ENCODE measurements around the gene SLC22A12.

Gene SLC22A12

GRCh38 chr11:64590763-64591221 is at the start of gene SLC22A12:
Gene SLC22A12 (plus strand): TSS chr11:64591220. CDS start chr11:64591557, 337 bp downstream.
- H3K4me1 Mint-ChIP-seq (ENCODE audit: low read depth): peaks cover 7% of the 10 kb centered on the region
- no peaks in the 10 kb centered on the region for H3K36me3 Mint-ChIP-seq (ENCODE audit: low read depth)
- intact Hi-C loops (cut with micrococcal nuclease): no loop called here
- H3K27me3 Mint-ChIP-seq: peaks cover 7% of the 10 kb centered on the region
- H3K9me3 Mint-ChIP-seq: peaks cover 21% of the 10 kb centered on the region
- H3K27ac Mint-ChIP-seq: no peak within 1 kb of the TSS
- no peak within 1 kb of the TSS for H3K4me3 Mint-ChIP-seq

DNA sequence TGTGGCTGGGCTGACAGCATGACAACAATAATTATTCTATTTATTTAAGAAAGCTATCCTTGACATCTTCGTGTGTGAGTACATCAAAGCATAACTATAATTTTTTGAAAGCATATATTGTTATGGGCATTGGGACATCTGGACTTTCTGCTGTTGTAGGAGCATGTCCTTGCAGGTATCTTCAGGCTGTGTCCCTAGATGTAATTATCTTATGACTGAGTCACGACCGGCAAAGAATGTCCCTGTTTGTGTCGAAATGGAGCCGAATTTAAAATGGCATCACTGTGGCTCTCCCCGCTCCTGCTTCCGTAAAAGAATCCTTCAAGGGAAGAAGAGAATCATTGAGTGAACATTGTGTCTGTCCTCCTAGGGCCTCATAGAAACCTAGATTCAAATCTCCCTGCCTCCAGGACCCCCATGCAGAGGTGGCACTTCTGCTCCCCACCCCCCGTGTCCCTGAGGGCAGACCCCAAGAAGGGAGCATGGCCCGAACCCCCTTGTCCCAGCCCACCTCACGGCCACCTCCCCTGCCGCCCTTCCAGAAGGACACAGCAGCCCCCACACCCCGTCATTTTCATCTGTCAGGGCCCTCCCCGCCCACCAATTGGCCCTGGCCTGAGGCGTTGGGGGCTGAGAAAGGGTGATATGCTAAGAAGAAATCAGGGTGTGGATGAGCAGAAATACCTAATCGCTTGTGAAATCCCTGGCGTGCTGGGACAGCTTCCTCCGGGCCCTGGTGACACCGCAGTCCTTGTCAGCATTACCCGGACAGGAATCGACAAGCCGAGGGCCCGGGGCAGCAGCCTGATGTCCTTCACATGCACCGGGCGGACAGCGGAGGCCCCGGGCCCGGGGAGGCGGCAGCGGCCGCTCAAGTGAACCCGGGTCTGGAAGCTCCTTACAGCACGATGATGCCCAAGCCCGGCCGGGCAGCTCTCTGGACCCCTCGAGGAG is 48.6 kb upstream of the SLC22A12 start:
- peaks cover 17% of the 10 kb centered on the region for H3K4me1 Mint-ChIP-seq (ENCODE audit: low read depth)
- H3K36me3 Mint-ChIP-seq (ENCODE audit: low read depth): no peaks in the 10 kb centered on the region
- H3K27me3 Mint-ChIP-seq: peaks cover 6% of the 10 kb centered on the region
- no peak overlapping the region for H3K27ac Mint-ChIP-seq
- no peaks in the 10 kb centered on the region for H3K9me3 Mint-ChIP-seq
- intact Hi-C loops (cut with micrococcal nuclease): no loop called here
- no peak overlapping the region for H3K4me3 Mint-ChIP-seq

DNA sequence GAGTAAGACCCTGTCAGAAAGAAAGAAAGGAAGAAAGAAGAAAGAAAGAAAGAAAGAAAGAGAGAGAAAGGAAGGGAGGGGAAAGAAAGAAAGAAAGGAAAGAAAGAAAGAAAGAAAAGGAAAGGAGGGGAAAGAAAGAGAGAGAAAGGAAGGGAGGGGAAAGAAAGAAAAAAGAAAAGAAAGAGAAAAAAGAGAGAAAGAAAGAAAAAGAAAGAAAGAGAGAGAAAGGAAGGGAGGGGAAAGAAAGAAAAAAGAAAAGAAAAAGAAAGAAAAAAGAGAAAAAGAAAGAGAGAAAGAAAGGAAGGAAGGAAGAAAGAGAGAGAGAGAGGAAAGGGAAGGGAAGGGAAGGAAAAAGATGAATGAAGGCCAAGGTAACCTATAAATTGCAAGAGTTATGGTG is 47.2 kb upstream of the SLC22A12 start:
- no peaks in the 10 kb centered on the region for H3K9me3 Mint-ChIP-seq
- no peak overlapping the region for H3K27ac Mint-ChIP-seq
- no peaks in the 10 kb centered on the region for H3K36me3 Mint-ChIP-seq (ENCODE audit: low read depth)
- H3K4me1 Mint-ChIP-seq (ENCODE audit: low read depth): peaks cover 8% of the 10 kb centered on the region
- intact Hi-C loops (cut with micrococcal nuclease): no loop called here
- H3K27me3 Mint-ChIP-seq: peaks cover 6% of the 10 kb centered on the region
- H3K4me3 Mint-ChIP-seq: no peak overlapping the region

DNA sequence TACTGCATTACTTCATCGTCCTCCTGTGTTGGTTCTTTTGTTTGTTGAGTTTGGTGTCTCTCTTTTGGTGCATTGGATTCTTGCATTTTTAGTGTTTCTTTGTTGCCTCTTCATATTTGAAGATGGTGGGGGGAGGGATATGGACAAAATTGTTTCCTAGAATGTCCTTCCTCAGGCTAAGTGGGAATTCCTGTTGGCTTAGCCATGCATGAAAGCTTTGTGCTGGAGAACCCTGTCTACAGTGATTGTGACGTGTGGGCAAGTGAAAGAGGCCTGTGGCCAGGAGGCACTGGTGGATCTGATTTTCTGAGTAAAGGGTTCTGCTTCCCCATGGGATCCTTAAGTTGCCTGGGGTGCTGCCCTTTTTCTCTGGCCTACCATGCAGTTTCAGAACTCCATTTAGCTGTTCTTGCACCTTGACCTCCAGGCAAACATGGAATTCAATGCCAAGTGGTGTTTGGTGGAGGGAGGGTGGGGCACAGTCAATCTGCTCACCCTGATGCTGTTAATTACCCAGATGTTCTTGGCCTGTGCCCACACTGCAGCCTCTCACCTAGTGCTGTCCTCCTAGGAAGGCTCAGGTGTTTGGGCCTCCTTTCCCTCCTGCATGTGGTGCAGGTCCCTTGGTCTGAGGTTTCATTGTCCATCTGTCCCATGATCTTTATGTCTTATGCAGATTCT is 46.3 kb upstream of the SLC22A12 start:
- intact Hi-C loops (cut with micrococcal nuclease): no loop called here
- Mint-ChIP-seq H3K36me3 (ENCODE audit: low read depth) (no peaks in the 10 kb centered on the region), H3K27ac (no peak overlapping the region), H3K9me3 (no peaks in the 10 kb centered on the region), H3K4me3 (no peak overlapping the region), H3K4me1 (ENCODE audit: low read depth) (peaks cover 8% of the 10 kb centered on the region), H3K27me3 (peaks cover 1% of the 10 kb centered on the region)

DNA sequence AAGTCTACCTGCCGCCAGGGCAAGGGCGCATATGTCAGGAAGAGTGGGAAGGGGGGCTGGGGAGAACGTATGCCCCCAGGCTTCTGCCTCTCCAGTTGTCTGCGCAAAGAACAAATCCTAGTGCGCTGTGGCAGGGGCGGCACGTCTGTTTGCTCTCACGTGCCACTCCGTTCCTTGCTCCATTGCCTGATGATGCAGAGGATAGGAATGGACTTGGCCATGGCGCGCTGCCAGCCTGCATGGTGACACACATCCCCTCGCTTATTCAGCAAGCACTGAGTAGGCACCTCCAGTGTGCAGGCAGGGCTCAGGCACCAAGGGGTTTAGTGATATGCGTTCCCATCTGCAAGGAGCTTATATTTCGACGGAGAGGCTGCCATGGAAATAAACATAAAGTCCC is 45.4 kb upstream of the SLC22A12 start:
- Mint-ChIP-seq H3K9me3 (no peaks in the 10 kb centered on the region), H3K36me3 (ENCODE audit: low read depth) (no peaks in the 10 kb centered on the region), H3K4me1 (ENCODE audit: low read depth) (peaks cover 8% of the 10 kb centered on the region), H3K27ac (no peak overlapping the region), H3K4me3 (no peak overlapping the region), H3K27me3 (peaks cover 1% of the 10 kb centered on the region)
- intact Hi-C loops (cut with micrococcal nuclease): no loop called here

GRCh38 chr11:64546176-64546575 is 44.8 kb upstream of the SLC22A12 start:
- Mint-ChIP-seq H3K4me1 (ENCODE audit: low read depth) (peaks cover 8% of the 10 kb centered on the region), H3K9me3 (no peaks in the 10 kb centered on the region), H3K27ac (no peak overlapping the region), H3K27me3 (peaks cover 1% of the 10 kb centered on the region), H3K36me3 (ENCODE audit: low read depth) (no peaks in the 10 kb centered on the region), H3K4me3 (no peak overlapping the region)
- intact Hi-C loops (cut with micrococcal nuclease): no loop called here

GRCh38 chr11:64546600-64546999 is 44.4 kb upstream of the SLC22A12 start:
- no peaks in the 10 kb centered on the region for H3K36me3 Mint-ChIP-seq (ENCODE audit: low read depth)
- H3K27me3 Mint-ChIP-seq: peaks cover 1% of the 10 kb centered on the region
- peaks cover 8% of the 10 kb centered on the region for H3K4me1 Mint-ChIP-seq (ENCODE audit: low read depth)
- H3K27ac Mint-ChIP-seq: no peak overlapping the region
- no peak overlapping the region for H3K4me3 Mint-ChIP-seq
- no peaks in the 10 kb centered on the region for H3K9me3 Mint-ChIP-seq
- intact Hi-C loops (cut with micrococcal nuclease): no loop called here

DNA sequence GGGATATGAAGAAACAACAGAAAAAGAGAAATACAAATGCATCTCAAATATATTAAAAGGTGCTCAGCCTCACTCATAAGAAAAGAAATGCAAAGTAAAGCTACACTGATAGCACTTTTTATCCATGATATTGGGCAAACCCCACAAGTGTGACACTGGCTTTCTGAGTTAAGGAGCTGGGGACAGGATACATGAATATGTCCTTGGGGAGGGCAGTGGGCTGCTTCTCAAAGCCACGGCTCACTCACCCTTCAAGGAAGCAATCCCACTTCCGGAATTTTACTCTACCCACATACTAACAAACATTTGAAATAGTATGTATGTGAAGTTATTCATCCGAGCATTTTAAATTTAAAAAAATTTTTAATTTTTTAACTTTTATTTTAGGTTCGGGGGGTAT is 41.1 kb upstream of the SLC22A12 start:
- H3K36me3 Mint-ChIP-seq (ENCODE audit: low read depth): no peaks in the 10 kb centered on the region
- H3K27me3 Mint-ChIP-seq: peaks cover 6% of the 10 kb centered on the region
- H3K27ac Mint-ChIP-seq: no peak overlapping the region
- H3K9me3 Mint-ChIP-seq: no peaks in the 10 kb centered on the region
- no peak overlapping the region for H3K4me3 Mint-ChIP-seq
- H3K4me1 Mint-ChIP-seq (ENCODE audit: low read depth): peaks cover 25% of the 10 kb centered on the region
- intact Hi-C loops (cut with micrococcal nuclease): no loop called here

DNA sequence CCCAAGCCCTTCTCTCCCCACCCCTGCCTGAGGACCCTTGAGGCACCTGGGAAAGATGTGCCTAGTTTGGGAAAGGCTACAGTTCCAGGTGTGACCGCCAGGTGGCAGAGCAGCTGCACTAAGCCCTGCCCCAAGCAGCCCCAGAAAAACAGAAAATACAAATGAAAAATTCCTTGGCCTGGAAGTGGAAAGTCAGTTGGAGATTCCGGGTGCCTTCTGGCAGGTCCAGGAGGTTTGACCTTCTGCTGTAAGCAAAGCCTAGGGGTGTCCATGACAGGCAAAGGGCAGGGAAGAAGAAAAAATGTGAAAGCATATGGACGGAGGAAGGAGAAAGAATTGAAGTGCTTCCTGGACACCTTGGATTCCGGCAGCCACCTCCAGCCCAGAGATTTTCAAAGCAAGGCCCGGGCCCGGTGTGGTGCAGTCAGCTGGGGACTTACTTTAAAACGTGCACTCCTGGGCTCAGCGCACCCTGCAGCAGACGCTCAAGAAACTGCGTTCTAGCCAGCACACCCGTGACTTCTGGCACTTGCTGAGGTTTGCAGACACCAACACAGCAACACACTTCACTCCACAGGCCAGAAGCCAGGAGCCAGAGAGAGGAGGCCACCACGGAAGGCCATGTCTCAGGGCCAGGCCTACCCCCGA is 37.3 kb upstream of the SLC22A12 start:
- H3K4me3 Mint-ChIP-seq: no peak overlapping the region
- H3K9me3 Mint-ChIP-seq: no peaks in the 10 kb centered on the region
- H3K36me3 Mint-ChIP-seq (ENCODE audit: low read depth): no peaks in the 10 kb centered on the region
- no peak overlapping the region for H3K27ac Mint-ChIP-seq
- H3K4me1 Mint-ChIP-seq (ENCODE audit: low read depth): peaks cover 20% of the 10 kb centered on the region
- H3K27me3 Mint-ChIP-seq: peaks cover 12% of the 10 kb centered on the region
- intact Hi-C loops (cut with micrococcal nuclease): loop anchor here (1.0 kb wide), 2 partner anchors 96 to 100 kb away; no protein-coding TSS in a partner anchor

- Mint-ChIP-seq H3K27ac (no peak overlapping the region), H3K4me1 (ENCODE audit: low read depth) (peaks cover 20% of the 10 kb centered on the region), H3K4me3 (no peak overlapping the region), H3K27me3 (peaks cover 13% of the 10 kb centered on the region), H3K36me3 (ENCODE audit: low read depth) (no peaks in the 10 kb centered on the region), H3K9me3 (no peaks in the 10 kb centered on the region)
- intact Hi-C loops (cut with micrococcal nuclease): no loop called here
Observed at GRCh38 chr11:64556044-64556720, 34.8 kb upstream of the SLC22A12 start.

DNA sequence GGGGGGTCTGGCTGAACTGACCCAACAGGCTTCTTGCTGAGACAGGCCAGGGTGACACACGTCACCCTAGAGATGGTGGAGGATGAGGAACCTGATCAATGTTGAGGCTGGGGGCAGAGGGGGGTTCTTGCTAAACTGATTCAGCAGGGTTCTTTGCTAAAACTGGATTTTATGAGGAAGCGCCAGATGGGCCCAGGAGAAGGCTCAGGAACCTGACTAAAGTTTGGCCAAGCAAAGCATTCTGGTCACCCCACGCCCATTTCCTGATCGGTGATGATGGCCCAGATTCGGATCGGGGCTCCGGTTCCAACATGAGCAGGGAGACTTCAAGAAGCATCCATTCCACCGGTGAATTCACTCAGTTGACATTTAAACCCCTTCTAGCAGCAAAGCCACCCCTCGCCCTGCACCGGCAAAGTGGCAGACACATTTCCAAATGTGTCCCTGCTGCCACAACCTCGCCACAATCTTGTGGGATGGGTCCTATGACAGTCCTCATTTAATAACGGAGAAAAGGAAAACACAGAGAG is 34.2 kb upstream of the SLC22A12 start:
- peaks cover 20% of the 10 kb centered on the region for H3K4me1 Mint-ChIP-seq (ENCODE audit: low read depth)

DNA sequence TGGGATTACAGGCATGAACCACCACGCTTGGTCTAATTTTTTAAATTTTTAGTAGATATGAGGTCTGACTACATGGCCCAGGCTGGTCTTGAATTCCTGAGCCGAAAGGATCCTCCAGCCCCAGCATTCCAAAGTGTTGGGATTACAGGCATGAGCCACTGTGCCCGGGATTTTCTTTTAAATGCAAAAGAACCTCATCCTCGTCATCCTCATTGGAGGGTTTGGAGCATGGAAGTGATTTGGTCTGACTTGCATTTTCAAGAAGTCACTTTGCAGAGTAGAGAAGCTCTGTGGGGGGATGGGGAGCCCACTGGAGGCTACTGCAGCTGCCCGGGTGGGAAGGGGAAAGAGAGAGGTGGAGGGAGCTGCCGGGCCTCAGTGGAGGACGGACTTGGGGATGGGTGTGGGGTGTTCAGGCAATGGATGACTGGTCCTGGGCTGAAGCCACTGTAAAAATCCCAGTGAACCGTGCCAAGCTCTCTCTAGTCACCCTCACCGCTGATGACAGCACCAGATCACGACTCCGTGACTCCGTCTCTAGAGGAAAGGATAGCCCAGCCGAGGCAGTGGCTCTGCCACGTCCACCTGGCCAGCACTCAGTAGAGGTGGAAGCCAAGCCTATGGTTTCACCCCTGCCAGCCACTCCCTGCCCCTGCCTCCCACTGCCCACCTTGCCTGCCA is 32.8 kb upstream of the SLC22A12 start:
- Mint-ChIP-seq H3K27me3 (peaks cover 13% of the 10 kb centered on the region), H3K36me3 (ENCODE audit: low read depth) (no peaks in the 10 kb centered on the region), H3K4me3 (no peak overlapping the region), H3K27ac (no peak overlapping the region), H3K4me1 (ENCODE audit: low read depth) (peaks cover 20% of the 10 kb centered on the region), H3K9me3 (no peaks in the 10 kb centered on the region)
- intact Hi-C loops (cut with micrococcal nuclease): no loop called here

More for the DNA sequence above, 34.2 kb upstream of the SLC22A12 start:
- Mint-ChIP-seq H3K27ac (no peak overlapping the region), H3K4me3 (no peak overlapping the region), H3K27me3 (peaks cover 13% of the 10 kb centered on the region), H3K9me3 (no peaks in the 10 kb centered on the region), H3K36me3 (ENCODE audit: low read depth) (no peaks in the 10 kb centered on the region)
- intact Hi-C loops (cut with micrococcal nuclease): no loop called here

DNA sequence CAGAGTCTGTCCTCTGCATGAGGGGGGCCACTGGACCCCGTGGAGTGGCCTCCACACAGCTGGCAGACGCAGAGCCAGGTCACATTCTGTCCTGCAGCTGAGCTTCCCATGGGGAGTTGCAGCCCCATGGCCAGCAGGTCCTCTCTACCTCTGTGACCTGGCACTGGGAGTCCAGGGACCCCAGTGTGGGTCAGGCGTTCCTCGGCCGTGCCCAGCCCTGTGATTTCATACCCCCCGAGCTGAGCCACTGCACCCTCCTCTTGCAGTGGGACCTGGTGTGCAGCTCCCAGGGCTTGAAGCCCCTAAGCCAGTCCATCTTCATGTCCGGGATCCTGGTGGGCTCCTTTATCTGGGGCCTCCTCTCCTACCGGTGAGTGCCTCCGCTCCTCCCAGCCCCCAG is 32.2 kb upstream of the SLC22A12 start:
- Mint-ChIP-seq H3K27me3 (peaks cover 13% of the 10 kb centered on the region), H3K27ac (no peak overlapping the region), H3K9me3 (no peaks in the 10 kb centered on the region), H3K4me3 (no peak overlapping the region), H3K36me3 (ENCODE audit: low read depth) (no peaks in the 10 kb centered on the region), H3K4me1 (ENCODE audit: low read depth) (peaks cover 15% of the 10 kb centered on the region)
- intact Hi-C loops (cut with micrococcal nuclease): no loop called here
